Panc1 (cell line): ENCODE measurements around the gene RNF130. TPM values are rescaled to one million over a fixed set of nuclear protein-coding genes. Genes with fewer than 3 reads are reported as not detected.

Experiments
- ATAC-seq: fragments of 200-7000 bp; cut with Tn5 transposase; 2 replicates; pipeline ENCODE4 v1.9.1; 2020; ENCODE audit warnings: mild to moderate bottlenecking, moderate library complexity
- BruUV-seq: library from RNA; stranded (reverse); fragments of 400-500 nt; replicated peaks from 2 replicates; lab custom pipeline; 2021; lab: Mats Ljungman, UMichigan
- CTCF ChIA-PET: fragments of 300-600 bp; sonication (Branson Sonifier 250); formaldehyde crosslinking; loops from one replicate; lab custom pipeline; 2022; ENCODE audit warnings: antibody characterized with exemption; lab: Charles Lee
- POLR2A ChIA-PET: fragments of 300-600 bp; sonication (Branson Sonifier 250); formaldehyde crosslinking; loops from one replicate; lab custom pipeline; 2022; ENCODE audit warnings: antibody characterized with exemption; lab: Charles Lee
- DNase-seq: peaks from one replicate; pipeline ENCODE4 v3.0.0-alpha.2; 2010; ENCODE audit warnings: low read depth, low spot score
- H3K27ac ChIP-seq: 2 replicates; pipeline ENCODE4 v1.5.1; 2011; ENCODE audit warnings: mild to moderate bottlenecking, low read length, inconsistent platforms
- H3K27me3 ChIP-seq: fragments of 200-500 bp; sonication (Bioruptor generic); 2 replicates; pipeline ENCODE4 v1.6.0; 2014; ENCODE audit warnings: low read length, inconsistent platforms; ENCODE audit not compliant: control insufficient read depth, insufficient read depth
- H3K36me3 ChIP-seq: fragments of 200-500 bp; sonication (Bioruptor generic); 2 replicates; pipeline ENCODE4 v1.5.1; 2014; ENCODE audit warnings: inconsistent platforms, mild to moderate bottlenecking, low read length, moderate library complexity; ENCODE audit not compliant: control insufficient read depth, insufficient read depth
- H3K4me1 ChIP-seq: 2 replicates; pipeline ENCODE4 v1.5.1; 2011; ENCODE audit warnings: inconsistent platforms, mild to moderate bottlenecking, low read length, moderate library complexity; ENCODE audit not compliant: control insufficient read depth, insufficient read depth
- H3K4me3 ChIP-seq, 2 experiments: 2 replicates each; pipeline ENCODE4 v1.5.1; 2011 to 2012; ENCODE audit warnings: low read depth in 2 of 2, low read length in 2 of 2, mild to moderate bottlenecking in 2 of 2, inconsistent platforms in 1 of 2, moderate library complexity in 1 of 2
- H3K9me3 ChIP-seq: fragments of 200-500 bp; sonication (Bioruptor generic); 2 replicates; pipeline ENCODE4 v1.5.1; 2014; ENCODE audit warnings: low read depth, mild to moderate bottlenecking, inconsistent platforms, low read length, moderate library complexity; ENCODE audit not compliant: control insufficient read depth, insufficient read depth
- POLR2AphosphoS5 ChIP-seq: IDR thresholded peaks from 2 replicates; pipeline ENCODE4 v1.6.1; 2012; ENCODE audit warnings: mild to moderate bottlenecking, low read depth, low read length, moderate library complexity
- SIN3A ChIP-seq: IDR thresholded peaks from 2 replicates; pipeline ENCODE4 v1.6.1; 2012; ENCODE audit warnings: low read depth, mild to moderate bottlenecking, low read length, moderate library complexity, borderline replicate concordance; ENCODE audit not compliant: insufficient read depth
- TCF7L2 ChIP-seq: IDR thresholded peaks from 2 replicates; pipeline ENCODE4 v1.6.1; 2011; ENCODE audit warnings: mild to moderate bottlenecking, low read depth, low read length, inconsistent platforms
- in situ Hi-C: cut with HindIII; loops from 2 replicates; pipeline ENCODE4 v1.10.0; 2016; ENCODE audit warnings: low sequenced_read_pairs, low pct_unique_long_range_greater_than_20kb
- intact Hi-C: fragments of 100-400 bp; cut with micrococcal nuclease; formaldehyde crosslinking; loops from one replicate; pipeline ENCODE4 v1.10.0; 2022; ENCODE audit not compliant: unreplicated experiment
- total RNA-seq: library from RNA; stranded (reverse); gene quantifications from one replicate; pipeline ENCODE4 v1.2.1, GENCODE V29; 2021; ENCODE audit not compliant: unreplicated experiment
- TF ChIP-seq, protein P1 (sequence below): fragments of 450-650 bp; IDR thresholded peaks from 2 replicates; pipeline ENCODE4 v1.5.1; 2017; ENCODE audit warnings: mild to moderate bottlenecking
- TF ChIP-seq, protein P2 (sequence below), 2 experiments: IDR thresholded peaks; 2 replicates each; pipeline ENCODE4 v1.6.1; 2011 to 2012; ENCODE audit warnings: low read depth in 2 of 2, control low read depth in 1 of 2, low read length in 1 of 2, mild to moderate bottlenecking in 1 of 2, moderate library complexity in 1 of 2; ENCODE audit not compliant: insufficient read depth in 1 of 2

The RNF130 gene
- total RNA-seq, 1 experiment from 2014 or later = 73.1 TPM

DNA sequence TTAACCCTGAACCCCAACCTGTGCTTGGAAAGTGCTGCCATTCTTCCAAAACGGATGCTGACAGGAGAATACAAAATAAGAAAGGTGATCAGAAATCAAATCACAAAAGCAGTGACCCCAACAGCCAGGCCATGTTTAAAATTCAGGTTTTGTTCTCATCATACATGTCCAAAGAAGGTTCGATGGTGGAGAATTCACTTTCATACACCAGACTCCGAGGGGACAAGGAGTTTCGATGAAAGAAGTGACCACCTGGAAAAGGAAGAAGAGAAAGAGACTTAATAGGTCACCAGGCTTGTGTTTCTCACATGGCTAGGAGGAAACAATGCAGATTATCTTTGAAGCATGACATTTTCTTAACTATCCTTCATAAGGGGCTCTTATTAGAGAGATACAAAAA lies 151.4 kb downstream of the RNF130 start:
- Histone ChIP-seq H3K9me3 (no peaks in the 10 kb centered on the region), H3K36me3 (no peaks in the 10 kb centered on the region), H3K4me3 (no peak overlapping the region), H3K27ac (no peak overlapping the region), H3K27me3 (no peaks in the 10 kb centered on the region), H3K4me1 (no peaks in the 10 kb centered on the region)
- CTCF ChIA-PET = no interaction called here
- DNase-seq (no peak), ATAC-seq (no peak)
- POLR2A ChIA-PET = no interaction called here
- TF ChIP-seq, protein P1, sequence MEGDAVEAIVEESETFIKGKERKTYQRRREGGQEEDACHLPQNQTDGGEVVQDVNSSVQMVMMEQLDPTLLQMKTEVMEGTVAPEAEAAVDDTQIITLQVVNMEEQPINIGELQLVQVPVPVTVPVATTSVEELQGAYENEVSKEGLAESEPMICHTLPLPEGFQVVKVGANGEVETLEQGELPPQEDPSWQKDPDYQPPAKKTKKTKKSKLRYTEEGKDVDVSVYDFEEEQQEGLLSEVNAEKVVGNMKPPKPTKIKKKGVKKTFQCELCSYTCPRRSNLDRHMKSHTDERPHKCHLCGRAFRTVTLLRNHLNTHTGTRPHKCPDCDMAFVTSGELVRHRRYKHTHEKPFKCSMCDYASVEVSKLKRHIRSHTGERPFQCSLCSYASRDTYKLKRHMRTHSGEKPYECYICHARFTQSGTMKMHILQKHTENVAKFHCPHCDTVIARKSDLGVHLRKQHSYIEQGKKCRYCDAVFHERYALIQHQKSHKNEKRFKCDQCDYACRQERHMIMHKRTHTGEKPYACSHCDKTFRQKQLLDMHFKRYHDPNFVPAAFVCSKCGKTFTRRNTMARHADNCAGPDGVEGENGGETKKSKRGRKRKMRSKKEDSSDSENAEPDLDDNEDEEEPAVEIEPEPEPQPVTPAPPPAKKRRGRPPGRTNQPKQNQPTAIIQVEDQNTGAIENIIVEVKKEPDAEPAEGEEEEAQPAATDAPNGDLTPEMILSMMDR = no peak
- TF ChIP-seq, protein P2, sequence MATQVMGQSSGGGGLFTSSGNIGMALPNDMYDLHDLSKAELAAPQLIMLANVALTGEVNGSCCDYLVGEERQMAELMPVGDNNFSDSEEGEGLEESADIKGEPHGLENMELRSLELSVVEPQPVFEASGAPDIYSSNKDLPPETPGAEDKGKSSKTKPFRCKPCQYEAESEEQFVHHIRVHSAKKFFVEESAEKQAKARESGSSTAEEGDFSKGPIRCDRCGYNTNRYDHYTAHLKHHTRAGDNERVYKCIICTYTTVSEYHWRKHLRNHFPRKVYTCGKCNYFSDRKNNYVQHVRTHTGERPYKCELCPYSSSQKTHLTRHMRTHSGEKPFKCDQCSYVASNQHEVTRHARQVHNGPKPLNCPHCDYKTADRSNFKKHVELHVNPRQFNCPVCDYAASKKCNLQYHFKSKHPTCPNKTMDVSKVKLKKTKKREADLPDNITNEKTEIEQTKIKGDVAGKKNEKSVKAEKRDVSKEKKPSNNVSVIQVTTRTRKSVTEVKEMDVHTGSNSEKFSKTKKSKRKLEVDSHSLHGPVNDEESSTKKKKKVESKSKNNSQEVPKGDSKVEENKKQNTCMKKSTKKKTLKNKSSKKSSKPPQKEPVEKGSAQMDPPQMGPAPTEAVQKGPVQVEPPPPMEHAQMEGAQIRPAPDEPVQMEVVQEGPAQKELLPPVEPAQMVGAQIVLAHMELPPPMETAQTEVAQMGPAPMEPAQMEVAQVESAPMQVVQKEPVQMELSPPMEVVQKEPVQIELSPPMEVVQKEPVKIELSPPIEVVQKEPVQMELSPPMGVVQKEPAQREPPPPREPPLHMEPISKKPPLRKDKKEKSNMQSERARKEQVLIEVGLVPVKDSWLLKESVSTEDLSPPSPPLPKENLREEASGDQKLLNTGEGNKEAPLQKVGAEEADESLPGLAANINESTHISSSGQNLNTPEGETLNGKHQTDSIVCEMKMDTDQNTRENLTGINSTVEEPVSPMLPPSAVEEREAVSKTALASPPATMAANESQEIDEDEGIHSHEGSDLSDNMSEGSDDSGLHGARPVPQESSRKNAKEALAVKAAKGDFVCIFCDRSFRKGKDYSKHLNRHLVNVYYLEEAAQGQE (IDR thresholded peaks at IDR 0.05; ENCODE audit: insufficient read depth in 1 of 2, low read depth in 2 of 2, low read length in 1 of 2) = no peak
- TF ChIP-seq TCF7L2 = no peak
- BruUV-seq = no TSS peak
- intact Hi-C loops = no loop called here
- in situ Hi-C loops = no loop called here

DNA sequence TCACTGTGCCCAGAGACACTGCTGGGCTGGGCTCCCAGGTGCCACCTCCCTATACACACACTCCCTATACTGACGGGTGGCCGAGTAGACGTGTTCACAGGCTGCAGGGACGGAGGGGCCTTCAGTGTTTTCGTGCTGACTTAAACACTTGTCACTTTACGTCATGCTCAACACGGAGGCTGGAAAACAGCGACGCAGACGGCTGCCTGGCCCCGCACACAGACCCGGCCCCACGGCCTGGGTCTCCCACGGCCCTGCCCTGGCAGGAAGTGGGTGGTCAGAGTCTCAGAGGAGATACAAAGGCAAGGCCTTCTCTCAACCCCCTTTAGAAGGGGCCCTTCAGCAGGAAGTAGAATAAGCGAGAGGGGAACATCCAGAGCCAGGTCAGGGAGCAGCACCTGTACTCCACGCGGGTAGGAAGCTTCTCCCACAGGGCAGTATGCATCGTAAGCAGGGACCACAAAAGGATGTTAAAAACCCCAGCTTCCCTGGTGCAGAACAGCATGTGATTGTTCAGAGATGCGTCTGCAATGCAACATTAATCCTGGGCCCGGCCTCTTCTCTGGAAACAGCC lies 152.0 kb downstream of the RNF130 start:
- Histone ChIP-seq H3K4me3 (no peak overlapping the region), H3K27me3 (no peaks in the 10 kb centered on the region), H3K27ac (no peak overlapping the region), H3K9me3 (no peaks in the 10 kb centered on the region), H3K4me1 (no peaks in the 10 kb centered on the region), H3K36me3 (no peaks in the 10 kb centered on the region)
- ChIA-PET CTCF (no interaction called here), POLR2A (no interaction called here)
- intact Hi-C loops = no loop called here
- ATAC-seq (no peak), DNase-seq (no peak)
- in situ Hi-C loops = no loop called here
- BruUV-seq = no TSS peak
- TF ChIP-seq SIN3A = no peak
- TF ChIP-seq TCF7L2 = no peak
- TF ChIP-seq, protein P2 (IDR thresholded peaks at IDR 0.05; ENCODE audit: insufficient read depth in 1 of 2, low read depth in 2 of 2, low read length in 1 of 2) = no peak
- TF ChIP-seq POLR2AphosphoS5 = no peak
- TF ChIP-seq, protein P1 = no peak
